Hepatocyte (in vitro differentiated cells): ENCODE measurements around the gene STX1B. TPM values are rescaled to one million over a fixed set of nuclear protein-coding genes. Genes with fewer than 3 reads are reported as not detected.
A peak's percentile ranks its signal among the peaks of the same experiment; 100 is the strongest.

Experiments
- DNase-seq: peaks from one replicate; pipeline ENCODE4 v3.0.0-alpha.2; 2016; ENCODE audit warnings: low spot score
- H2AFZ ChIP-seq: fragments of 200-600 bp; sonication (generic); 2 replicates; pipeline ENCODE4 v1.6.0; 2016; ENCODE audit warnings: antibody characterized with exemption, mild to moderate bottlenecking
- H3K27ac ChIP-seq: fragments of 200-600 bp; sonication (generic); 2 replicates; pipeline ENCODE4 v1.5.1; 2016; ENCODE audit warnings: mild to moderate bottlenecking
- H3K27me3 ChIP-seq: fragments of 200-600 bp; sonication (generic); 2 replicates; pipeline ENCODE4 v1.6.1; 2016
- H3K36me3 ChIP-seq: fragments of 200-600 bp; sonication (generic); replicated peaks from 2 replicates; pipeline ENCODE4 v1.5.1; 2016; ENCODE audit warnings: low read depth; ENCODE audit not compliant: insufficient read depth
- H3K4me1 ChIP-seq: fragments of 200-600 bp; sonication (generic); 2 replicates; pipeline ENCODE4 v1.5.1; 2016; ENCODE audit warnings: mild to moderate bottlenecking, moderate library complexity; ENCODE audit not compliant: insufficient read depth
- H3K4me2 ChIP-seq: fragments of 200-600 bp; sonication (generic); 2 replicates; pipeline ENCODE4 v1.6.0; 2016
- H3K4me3 ChIP-seq: fragments of 200-600 bp; sonication (generic); 2 replicates; pipeline ENCODE4 v1.5.1; 2016; ENCODE audit warnings: mild to moderate bottlenecking
- H3K79me2 ChIP-seq: fragments of 200-600 bp; sonication (generic); 2 replicates; pipeline ENCODE4 v1.6.0; 2017; ENCODE audit warnings: mild to moderate bottlenecking
- H3K9me2 ChIP-seq: fragments of 200-600 bp; sonication (generic); replicated peaks from 2 replicates; pipeline ENCODE4 v1.6.0; 2017; ENCODE audit warnings: mild to moderate bottlenecking; ENCODE audit not compliant: insufficient read depth
- H3K9me3 ChIP-seq: fragments of 200-600 bp; sonication (generic); 2 replicates; pipeline ENCODE4 v1.5.1; 2016; ENCODE audit warnings: low read depth, mild to moderate bottlenecking
- H4K20me1 ChIP-seq: fragments of 200-600 bp; sonication (generic); 2 replicates; pipeline ENCODE4 v1.6.0; 2016; ENCODE audit warnings: mild to moderate bottlenecking; ENCODE audit not compliant: insufficient read depth, poor library complexity, severe bottlenecking
- CTCF ChIP-seq: fragments of 200-600 bp; sonication (generic); IDR thresholded peaks from 2 replicates; pipeline ENCODE4 v1.5.1; 2016; ENCODE audit warnings: antibody characterized with exemption, mild to moderate bottlenecking; ENCODE audit not compliant: poor library complexity
- EZH2 ChIP-seq: fragments of 200-600 bp; sonication (generic); IDR thresholded peaks from 2 replicates; pipeline ENCODE4 v1.6.1; 2016; ENCODE audit warnings: antibody characterized with exemption, mild to moderate bottlenecking, borderline replicate concordance
- EZH2phosphoT487 ChIP-seq: fragments of 200-600 bp; sonication (generic); IDR thresholded peaks from one replicate; pipeline ENCODE4 v1.6.1; 2018; ENCODE audit warnings: antibody characterized with exemption, mild to moderate bottlenecking, low read depth, moderate library complexity; ENCODE audit not compliant: unreplicated experiment, severe bottlenecking
- WGBS: methylation state at CpG from one replicate; pipeline ENCODE4 v1.1.6; 2016; ENCODE audit warnings: low lambda C conversion rate; ENCODE audit errors: missing lambda C conversion rate; 5-methylcytosine and 5-hydroxymethylcytosine counted together
- polyA plus RNA-seq: library from polyadenylated mRNA; unstranded; fragments of >200 nt; fragmentation: Nextera tagmentation; extraction: Ambion mirVana; gene quantifications from 2 replicates; pipeline ENCODE4 v1.2.1, GENCODE V29; 2016
- total RNA-seq: library from RNA; depleted of rRNA; stranded (reverse); fragments of >200 nt; gene quantifications from 2 replicates; pipeline ENCODE4 v1.2.3, GENCODE V29; 2014

The STX1B gene
- total RNA-seq (0.87 and 1.6 TPM in 2 replicates), polyA plus RNA-seq (2.0 and 2.7 TPM in 2 replicates)

DNA sequence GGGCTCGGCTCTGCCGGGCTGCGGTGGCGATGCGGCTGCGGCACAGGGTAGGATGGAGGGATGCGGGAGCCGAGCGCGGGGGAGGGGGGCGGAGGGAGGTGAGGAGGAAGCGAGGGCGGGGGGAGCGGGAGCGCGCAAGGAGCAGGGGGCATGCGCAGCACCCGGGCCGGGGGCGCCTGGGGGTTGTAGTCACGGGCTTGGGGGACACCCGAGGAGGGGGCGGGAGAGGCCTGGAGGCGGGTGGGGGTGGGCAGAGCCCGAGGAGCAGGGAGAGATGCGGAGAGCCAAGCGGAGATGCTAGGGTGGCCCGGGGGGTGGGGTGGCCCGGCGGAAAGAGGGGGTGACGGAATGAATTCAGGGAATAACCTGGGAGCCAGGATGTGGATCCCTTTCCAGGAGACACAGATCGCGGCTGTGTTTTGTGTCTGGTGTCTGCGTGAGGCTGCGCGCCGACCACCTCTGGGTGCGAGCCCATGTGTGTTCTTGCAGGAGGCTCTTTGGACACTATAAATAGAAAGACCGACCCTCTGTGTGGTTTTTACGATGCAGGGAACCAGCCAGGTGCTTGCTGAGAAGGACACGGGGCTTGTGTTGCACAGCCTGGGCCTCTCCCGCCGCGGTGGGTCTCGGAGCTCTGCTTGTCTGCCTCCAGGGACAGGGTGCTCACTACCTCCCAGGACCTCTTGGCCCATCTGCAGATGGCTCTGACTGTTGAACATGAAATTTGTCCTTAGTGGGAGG lies at the start of gene STX1B:
TSS of gene STX1B (minus strand) at position 54 of the 741 bp plus-strand sequence. CDS start 242 bp downstream, outside the sequence.
- Histone ChIP-seq H3K9me2 (no peaks in the 10 kb centered on the region), H4K20me1 (no peaks in the 10 kb centered on the region), H3K36me3 (no peaks in the 10 kb centered on the region), H3K27ac (no peak within 1 kb of the TSS), H3K4me1 (no peaks in the 10 kb centered on the region), H3K9me3 (no peaks in the 10 kb centered on the region), H3K79me2 (no peaks in the 10 kb centered on the region), H3K27me3 (peaks cover 36% of the 10 kb centered on the region), H3K4me2 (peak within 1 kb of the TSS; percentile 73), H2AFZ (peak within 1 kb of the TSS; percentile 26), H3K4me3 (no peak within 1 kb of the TSS)
- DNase-seq: peak; percentile 55
- TF ChIP-seq EZH2: no peak
- 23% methylated on average over 26 of the region's 45 CpGs for WGBS

DNA sequence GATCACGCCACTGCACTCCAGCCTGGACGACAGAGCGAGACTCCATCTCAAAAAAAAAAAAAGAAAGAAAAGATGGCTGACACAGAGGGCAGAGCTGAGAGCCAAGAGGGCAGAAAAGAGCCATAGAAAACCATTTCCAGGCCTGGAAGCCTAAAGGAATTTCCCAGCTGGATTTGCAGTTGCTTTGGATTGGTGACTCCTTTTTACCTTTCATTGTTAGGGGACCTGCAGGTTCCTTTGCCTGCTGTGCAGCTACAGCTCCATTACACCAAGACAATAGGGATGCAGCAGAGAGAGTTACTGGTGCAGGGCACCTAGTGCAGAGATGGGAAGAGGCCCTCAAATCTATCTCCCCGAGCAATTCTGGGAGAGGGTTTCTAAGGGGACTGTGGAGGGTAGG lies 45.2 kb upstream of the STX1B start:
- no peaks in the 10 kb centered on the region for H3K9me2 ChIP-seq
- no peak for DNase-seq
- H3K4me1 ChIP-seq: no peaks in the 10 kb centered on the region
- no peaks in the 10 kb centered on the region for H4K20me1 ChIP-seq
- no peak overlapping the region for H3K4me3 ChIP-seq
- no peaks in the 10 kb centered on the region for H3K27me3 ChIP-seq
- no peak overlapping the region for H3K4me2 ChIP-seq
- no peaks in the 10 kb centered on the region for H3K36me3 ChIP-seq
- 94% methylated on average over 4 of the region's 4 CpGs for WGBS
- H3K27ac ChIP-seq: no peak overlapping the region
- no peak overlapping the region for H2AFZ ChIP-seq
- no peaks in the 10 kb centered on the region for H3K9me3 ChIP-seq
- TF ChIP-seq EZH2phosphoT487: no peak
- TF ChIP-seq EZH2: no peak
- no peak for TF ChIP-seq CTCF
- no peaks in the 10 kb centered on the region for H3K79me2 ChIP-seq

DNA sequence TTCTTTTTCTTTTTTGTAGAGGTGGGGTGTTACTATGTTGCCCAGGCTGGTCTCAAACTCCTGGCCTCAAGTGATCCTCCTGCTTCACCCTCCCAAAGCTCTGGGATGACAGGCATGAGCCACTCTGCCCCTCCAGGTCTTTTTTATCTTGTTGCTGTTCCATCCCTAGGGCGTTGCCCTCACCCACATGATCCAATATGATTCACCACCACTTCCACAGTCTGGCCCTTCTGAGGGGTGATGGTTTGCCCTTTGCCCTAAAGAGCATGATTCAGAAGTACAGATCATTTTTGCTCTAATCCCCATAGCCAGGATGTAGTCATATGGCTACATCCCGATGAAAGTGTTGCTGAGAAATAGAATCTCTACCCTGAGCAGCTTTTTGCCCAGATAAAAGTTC lies 41.7 kb upstream of the STX1B start:
- Histone ChIP-seq H3K9me3 (no peaks in the 10 kb centered on the region), H3K4me2 (no peak overlapping the region), H3K4me3 (no peak overlapping the region), H3K4me1 (no peaks in the 10 kb centered on the region), H3K27ac (peak overlapping the region; percentile 66), H3K9me2 (no peaks in the 10 kb centered on the region), H4K20me1 (no peaks in the 10 kb centered on the region), H3K79me2 (no peaks in the 10 kb centered on the region), H3K27me3 (no peaks in the 10 kb centered on the region), H2AFZ (no peak overlapping the region), H3K36me3 (no peaks in the 10 kb centered on the region)
- no peak for TF ChIP-seq EZH2phosphoT487
- TF ChIP-seq CTCF: no peak
- TF ChIP-seq EZH2: no peak
- peak; percentile 74 for DNase-seq
- WGBS: 60% methylated on average over 2 of the region's 2 CpGs

- DNase-seq: no peak
- 70% methylated on average over 10 of the region's 10 CpGs for WGBS
- Histone ChIP-seq H3K9me3 (no peaks in the 10 kb centered on the region), H2AFZ (no peak overlapping the region), H3K36me3 (no peaks in the 10 kb centered on the region), H4K20me1 (no peaks in the 10 kb centered on the region), H3K9me2 (no peaks in the 10 kb centered on the region), H3K4me2 (no peak overlapping the region), H3K4me1 (no peaks in the 10 kb centered on the region), H3K4me3 (no peak overlapping the region), H3K79me2 (no peaks in the 10 kb centered on the region), H3K27me3 (no peaks in the 10 kb centered on the region), H3K27ac (no peak overlapping the region)
- TF ChIP-seq EZH2: no peak
- TF ChIP-seq CTCF: no peak
- no peak for TF ChIP-seq EZH2phosphoT487
Measured at GRCh38 chr16:31050280-31051030, 40.0 kb upstream of the STX1B start.
